Gastrocnemius medialis (tissue), 4 donors: Measurements from ENCODE around the gene GGT6.

Experiments used
- POLR2A ChIP-seq, 2 donors: fragments of 450-650 bp; IDR thresholded peaks; one replicate each; pipeline ENCODE4 v1.6.1; 2017; ENCODE audit warnings: antibody characterized with exemption in 2 of 2, mild to moderate bottlenecking in 2 of 2, moderate library complexity in 2 of 2
- TF ChIP-seq, protein P1 (sequence below), 5 experiments: fragments of 450-650 bp in 3 of 5; fragments of 200-600 bp in 2 of 5; sonication (generic) in 2 of 5; IDR thresholded peaks in 4 of 5; conservative IDR thresholded peaks in 1 of 5; 1 replicate in 4 of 5; 2 replicates in 1 of 5; pipeline ENCODE4 v1.5.1; 2016 to 2019; ENCODE audit warnings: antibody characterized with exemption in 5 of 5, mild to moderate bottlenecking in 3 of 5, moderate library complexity in 3 of 5

DNA sequence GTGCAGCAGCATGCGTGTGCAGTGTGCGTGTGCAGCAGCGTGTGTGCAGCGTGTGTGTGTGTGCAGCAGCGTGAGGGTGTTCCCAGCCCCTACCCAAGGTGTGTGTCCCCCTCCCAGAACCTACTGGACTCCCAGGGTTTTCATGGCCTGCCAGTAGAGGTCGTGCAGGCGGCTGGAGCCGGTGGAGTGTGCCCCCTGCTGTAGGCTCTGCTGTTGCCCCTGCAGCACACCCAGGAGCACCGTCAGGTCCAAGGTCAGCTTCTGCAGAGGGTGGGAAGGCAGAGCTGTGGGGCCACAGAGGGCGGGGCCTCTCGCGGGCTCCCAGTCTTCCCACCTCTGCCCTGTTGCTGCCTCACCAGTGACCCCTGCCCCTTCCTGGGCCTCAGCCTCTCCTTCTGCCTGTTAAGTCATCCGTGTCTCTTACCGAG lies 20.1 kb downstream of the GGT6 start:
- TF ChIP-seq, protein P1, sequence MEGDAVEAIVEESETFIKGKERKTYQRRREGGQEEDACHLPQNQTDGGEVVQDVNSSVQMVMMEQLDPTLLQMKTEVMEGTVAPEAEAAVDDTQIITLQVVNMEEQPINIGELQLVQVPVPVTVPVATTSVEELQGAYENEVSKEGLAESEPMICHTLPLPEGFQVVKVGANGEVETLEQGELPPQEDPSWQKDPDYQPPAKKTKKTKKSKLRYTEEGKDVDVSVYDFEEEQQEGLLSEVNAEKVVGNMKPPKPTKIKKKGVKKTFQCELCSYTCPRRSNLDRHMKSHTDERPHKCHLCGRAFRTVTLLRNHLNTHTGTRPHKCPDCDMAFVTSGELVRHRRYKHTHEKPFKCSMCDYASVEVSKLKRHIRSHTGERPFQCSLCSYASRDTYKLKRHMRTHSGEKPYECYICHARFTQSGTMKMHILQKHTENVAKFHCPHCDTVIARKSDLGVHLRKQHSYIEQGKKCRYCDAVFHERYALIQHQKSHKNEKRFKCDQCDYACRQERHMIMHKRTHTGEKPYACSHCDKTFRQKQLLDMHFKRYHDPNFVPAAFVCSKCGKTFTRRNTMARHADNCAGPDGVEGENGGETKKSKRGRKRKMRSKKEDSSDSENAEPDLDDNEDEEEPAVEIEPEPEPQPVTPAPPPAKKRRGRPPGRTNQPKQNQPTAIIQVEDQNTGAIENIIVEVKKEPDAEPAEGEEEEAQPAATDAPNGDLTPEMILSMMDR (IDR thresholded peaks at IDR 0.05 in 4 of 5, conservative IDR thresholded peaks at IDR 0.05 in 1 of 5) = peak in 2 of 5 experiments; percentile 8 to 33
- no peak for TF ChIP-seq POLR2A (IDR thresholded peaks at IDR 0.05)
